ENCODE measurements around the gene BRCA2. TPM values are rescaled to one million over a fixed set of nuclear protein-coding genes. Genes with fewer than 3 reads are reported as not detected.

Gene BRCA2
- total and polyA plus RNA-seq, 2 experiments from 2014 or later, result 28.6 to 38.7 TPM

DNA sequence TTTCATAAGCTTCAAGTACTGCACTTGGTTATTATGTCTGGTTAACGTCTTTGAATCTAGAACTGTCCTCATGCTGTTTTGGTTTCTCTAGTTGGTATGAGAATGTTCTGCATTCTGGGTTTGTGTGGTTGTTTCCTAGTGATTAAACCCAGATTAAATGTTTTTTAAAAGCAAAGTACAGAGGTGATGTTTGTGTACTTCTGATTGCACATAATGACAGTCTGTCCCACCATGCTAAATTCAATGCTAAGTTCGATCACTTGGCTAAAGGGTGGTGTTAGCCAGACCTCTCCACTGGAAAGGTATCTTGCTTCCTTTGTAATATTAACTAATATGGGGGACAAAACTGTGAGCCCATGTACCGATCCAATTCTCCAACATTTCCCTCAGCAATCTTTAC lies 98.0 kb downstream of the BRCA2 start (continued):
- TF ChIP-seq, protein P1, sequence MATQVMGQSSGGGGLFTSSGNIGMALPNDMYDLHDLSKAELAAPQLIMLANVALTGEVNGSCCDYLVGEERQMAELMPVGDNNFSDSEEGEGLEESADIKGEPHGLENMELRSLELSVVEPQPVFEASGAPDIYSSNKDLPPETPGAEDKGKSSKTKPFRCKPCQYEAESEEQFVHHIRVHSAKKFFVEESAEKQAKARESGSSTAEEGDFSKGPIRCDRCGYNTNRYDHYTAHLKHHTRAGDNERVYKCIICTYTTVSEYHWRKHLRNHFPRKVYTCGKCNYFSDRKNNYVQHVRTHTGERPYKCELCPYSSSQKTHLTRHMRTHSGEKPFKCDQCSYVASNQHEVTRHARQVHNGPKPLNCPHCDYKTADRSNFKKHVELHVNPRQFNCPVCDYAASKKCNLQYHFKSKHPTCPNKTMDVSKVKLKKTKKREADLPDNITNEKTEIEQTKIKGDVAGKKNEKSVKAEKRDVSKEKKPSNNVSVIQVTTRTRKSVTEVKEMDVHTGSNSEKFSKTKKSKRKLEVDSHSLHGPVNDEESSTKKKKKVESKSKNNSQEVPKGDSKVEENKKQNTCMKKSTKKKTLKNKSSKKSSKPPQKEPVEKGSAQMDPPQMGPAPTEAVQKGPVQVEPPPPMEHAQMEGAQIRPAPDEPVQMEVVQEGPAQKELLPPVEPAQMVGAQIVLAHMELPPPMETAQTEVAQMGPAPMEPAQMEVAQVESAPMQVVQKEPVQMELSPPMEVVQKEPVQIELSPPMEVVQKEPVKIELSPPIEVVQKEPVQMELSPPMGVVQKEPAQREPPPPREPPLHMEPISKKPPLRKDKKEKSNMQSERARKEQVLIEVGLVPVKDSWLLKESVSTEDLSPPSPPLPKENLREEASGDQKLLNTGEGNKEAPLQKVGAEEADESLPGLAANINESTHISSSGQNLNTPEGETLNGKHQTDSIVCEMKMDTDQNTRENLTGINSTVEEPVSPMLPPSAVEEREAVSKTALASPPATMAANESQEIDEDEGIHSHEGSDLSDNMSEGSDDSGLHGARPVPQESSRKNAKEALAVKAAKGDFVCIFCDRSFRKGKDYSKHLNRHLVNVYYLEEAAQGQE (IDR thresholded peaks at IDR 0.05; ENCODE audit: unreplicated experiment), result no peak
- TF ChIP-seq, protein P2, sequence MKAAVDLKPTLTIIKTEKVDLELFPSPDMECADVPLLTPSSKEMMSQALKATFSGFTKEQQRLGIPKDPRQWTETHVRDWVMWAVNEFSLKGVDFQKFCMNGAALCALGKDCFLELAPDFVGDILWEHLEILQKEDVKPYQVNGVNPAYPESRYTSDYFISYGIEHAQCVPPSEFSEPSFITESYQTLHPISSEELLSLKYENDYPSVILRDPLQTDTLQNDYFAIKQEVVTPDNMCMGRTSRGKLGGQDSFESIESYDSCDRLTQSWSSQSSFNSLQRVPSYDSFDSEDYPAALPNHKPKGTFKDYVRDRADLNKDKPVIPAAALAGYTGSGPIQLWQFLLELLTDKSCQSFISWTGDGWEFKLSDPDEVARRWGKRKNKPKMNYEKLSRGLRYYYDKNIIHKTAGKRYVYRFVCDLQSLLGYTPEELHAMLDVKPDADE (IDR thresholded peaks at IDR 0.05), result no peak

- Histone ChIP-seq H3K79me2 (replicated peaks; ENCODE audit: insufficient read depth) (no peaks in the 10 kb centered on the region), H3K4me1 (ENCODE audit: insufficient read depth) (peaks cover 6% of the 10 kb centered on the region; the same call in 1 of the 2 replicates), H3K9me2 (ENCODE audit: insufficient read depth) (0 out of 2 replicates have a peak, but pooled peaks cover 4% of the 10 kb centered on the region), H3K36me3 (ENCODE audit: insufficient read depth) (no peaks in the 10 kb centered on the region), H3K4me3 (no peak overlapping the region), H4K20me1 (replicated peaks; ENCODE audit: insufficient read depth) (no peaks in the 10 kb centered on the region), H3K27me3 (ENCODE audit: insufficient read depth) (peaks cover 5% of the 10 kb centered on the region; the same call in 1 of the 2 replicates), H3K27ac (ENCODE audit: low read depth) (no peak overlapping the region), H3K4me2 (no peak overlapping the region), H2AFZ (no peak overlapping the region), H3F3A (replicated peaks; ENCODE audit: low read depth) (no peaks in the 10 kb centered on the region)
- no peak for DNase-seq (ENCODE audit: low spot score)
- Mint-ChIP-seq H3K9me3 (peaks cover 22% of the 10 kb centered on the region), H3K27ac (no peak overlapping the region), H3K27me3 (ENCODE audit: insufficient read depth, low read depth, poor library complexity) (peaks cover 10% of the 10 kb centered on the region), H3K4me1 (peaks cover 9% of the 10 kb centered on the region), H3K36me3 (ENCODE audit: low read depth) (peaks cover 20% of the 10 kb centered on the region), H3K4me3 (no peak overlapping the region)
- ATAC-seq, result no peak
- TF ChIP-seq JUNB (IDR thresholded peaks at IDR 0.05; ENCODE audit: unreplicated experiment) (no peak), EZH2phosphoT487 (IDR thresholded peaks at IDR 0.05; ENCODE audit: unreplicated experiment) (no peak), EZH2 (IDR thresholded peaks at IDR 0.05; ENCODE audit: low read depth, unreplicated experiment) (no peak), NANOG (IDR thresholded peaks at IDR 0.05; ENCODE audit: borderline replicate concordance) (no peak), CREB1 (CRISPR knock-in tag; IDR thresholded peaks at IDR 0.05; ENCODE audit: low read depth) (no peak)
- TF ChIP-seq, protein P1 (IDR thresholded peaks at IDR 0.05; ENCODE audit: unreplicated experiment), result no peak
- TF ChIP-seq, protein P2 (IDR thresholded peaks at IDR 0.05), result no peak
- TF ChIP-seq, protein P3, sequence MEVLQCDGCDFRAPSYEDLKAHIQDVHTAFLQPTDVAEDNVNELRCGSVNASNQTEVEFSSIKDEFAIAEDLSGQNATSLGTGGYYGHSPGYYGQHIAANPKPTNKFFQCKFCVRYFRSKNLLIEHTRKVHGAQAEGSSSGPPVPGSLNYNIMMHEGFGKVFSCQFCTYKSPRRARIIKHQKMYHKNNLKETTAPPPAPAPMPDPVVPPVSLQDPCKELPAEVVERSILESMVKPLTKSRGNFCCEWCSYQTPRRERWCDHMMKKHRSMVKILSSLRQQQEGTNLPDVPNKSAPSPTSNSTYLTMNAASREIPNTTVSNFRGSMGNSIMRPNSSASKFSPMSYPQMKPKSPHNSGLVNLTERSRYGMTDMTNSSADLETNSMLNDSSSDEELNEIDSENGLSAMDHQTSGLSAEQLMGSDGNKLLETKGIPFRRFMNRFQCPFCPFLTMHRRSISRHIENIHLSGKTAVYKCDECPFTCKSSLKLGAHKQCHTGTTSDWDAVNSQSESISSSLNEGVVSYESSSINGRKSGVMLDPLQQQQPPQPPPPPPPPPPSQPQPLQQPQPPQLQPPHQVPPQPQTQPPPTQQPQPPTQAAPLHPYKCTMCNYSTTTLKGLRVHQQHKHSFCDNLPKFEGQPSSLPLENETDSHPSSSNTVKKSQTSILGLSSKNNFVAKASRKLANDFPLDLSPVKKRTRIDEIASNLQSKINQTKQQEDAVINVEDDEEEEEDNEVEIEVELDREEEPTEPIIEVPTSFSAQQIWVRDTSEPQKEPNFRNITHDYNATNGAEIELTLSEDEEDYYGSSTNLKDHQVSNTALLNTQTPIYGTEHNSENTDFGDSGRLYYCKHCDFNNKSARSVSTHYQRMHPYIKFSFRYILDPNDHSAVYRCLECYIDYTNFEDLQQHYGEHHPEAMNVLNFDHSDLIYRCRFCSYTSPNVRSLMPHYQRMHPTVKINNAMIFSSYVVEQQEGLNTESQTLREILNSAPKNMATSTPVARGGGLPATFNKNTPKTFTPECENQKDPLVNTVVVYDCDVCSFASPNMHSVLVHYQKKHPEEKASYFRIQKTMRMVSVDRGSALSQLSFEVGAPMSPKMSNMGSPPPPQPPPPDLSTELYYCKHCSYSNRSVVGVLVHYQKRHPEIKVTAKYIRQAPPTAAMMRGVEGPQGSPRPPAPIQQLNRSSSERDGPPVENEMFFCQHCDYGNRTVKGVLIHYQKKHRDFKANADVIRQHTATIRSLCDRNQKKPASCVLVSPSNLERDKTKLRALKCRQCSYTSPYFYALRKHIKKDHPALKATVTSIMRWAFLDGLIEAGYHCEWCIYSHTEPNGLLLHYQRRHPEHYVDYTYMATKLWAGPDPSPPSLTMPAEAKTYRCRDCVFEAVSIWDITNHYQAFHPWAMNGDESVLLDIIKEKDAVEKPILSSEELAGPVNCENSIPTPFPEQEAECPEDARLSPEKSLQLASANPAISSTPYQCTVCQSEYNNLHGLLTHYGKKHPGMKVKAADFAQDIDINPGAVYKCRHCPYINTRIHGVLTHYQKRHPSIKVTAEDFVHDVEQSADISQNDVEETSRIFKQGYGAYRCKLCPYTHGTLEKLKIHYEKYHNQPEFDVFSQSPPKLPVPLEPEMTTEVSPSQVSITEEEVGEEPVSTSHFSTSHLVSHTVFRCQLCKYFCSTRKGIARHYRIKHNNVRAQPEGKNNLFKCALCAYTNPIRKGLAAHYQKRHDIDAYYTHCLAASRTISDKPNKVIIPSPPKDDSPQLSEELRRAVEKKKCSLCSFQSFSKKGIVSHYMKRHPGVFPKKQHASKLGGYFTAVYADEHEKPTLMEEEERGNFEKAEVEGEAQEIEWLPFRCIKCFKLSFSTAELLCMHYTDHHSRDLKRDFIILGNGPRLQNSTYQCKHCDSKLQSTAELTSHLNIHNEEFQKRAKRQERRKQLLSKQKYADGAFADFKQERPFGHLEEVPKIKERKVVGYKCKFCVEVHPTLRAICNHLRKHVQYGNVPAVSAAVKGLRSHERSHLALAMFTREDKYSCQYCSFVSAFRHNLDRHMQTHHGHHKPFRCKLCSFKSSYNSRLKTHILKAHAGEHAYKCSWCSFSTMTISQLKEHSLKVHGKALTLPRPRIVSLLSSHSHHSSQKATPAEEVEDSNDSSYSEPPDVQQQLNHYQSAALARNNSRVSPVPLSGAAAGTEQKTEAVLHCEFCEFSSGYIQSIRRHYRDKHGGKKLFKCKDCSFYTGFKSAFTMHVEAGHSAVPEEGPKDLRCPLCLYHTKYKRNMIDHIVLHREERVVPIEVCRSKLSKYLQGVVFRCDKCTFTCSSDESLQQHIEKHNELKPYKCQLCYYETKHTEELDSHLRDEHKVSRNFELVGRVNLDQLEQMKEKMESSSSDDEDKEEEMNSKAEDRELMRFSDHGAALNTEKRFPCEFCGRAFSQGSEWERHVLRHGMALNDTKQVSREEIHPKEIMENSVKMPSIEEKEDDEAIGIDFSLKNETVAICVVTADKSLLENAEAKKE (CRISPR knock-in tag; IDR thresholded peaks at IDR 0.05), result no peak
Observed at GRCh38 chr13:32414580-32414979, 99.3 kb downstream of the BRCA2 start.
